Measurements from ENCODE around the gene SPON2. TPM values are rescaled to one million over a fixed set of nuclear protein-coding genes. Genes with fewer than 3 reads are reported as not detected.

Gene SPON2
- total RNA-seq, 3 donors from 2014 or later: 19.6 to 42.1 (median 41.4) TPM

DNA sequence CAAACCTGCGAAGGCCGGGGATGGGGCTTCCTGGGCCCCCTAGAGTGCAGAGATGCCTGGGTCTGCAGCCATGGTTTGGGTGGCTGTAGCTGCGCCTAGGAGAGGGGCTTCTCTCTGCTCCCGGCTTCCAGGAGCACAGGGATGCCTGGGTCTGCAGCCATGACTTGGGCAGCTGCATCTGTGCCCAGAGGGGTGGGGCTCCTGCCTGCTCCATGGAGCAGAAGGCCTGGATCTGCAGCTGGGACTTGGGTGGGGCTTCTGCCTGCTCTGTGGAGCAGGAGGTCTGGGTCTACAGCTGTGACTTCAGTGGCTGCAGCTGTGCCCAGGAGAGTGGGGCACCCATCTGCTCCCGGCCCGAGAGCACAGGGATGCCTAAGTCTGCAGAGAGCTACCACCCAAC lies 20.8 kb downstream of the SPON2 start:
- H3K36me3 ChIP-seq (ENCODE audit: low read depth): no peaks in the 10 kb centered on the region
- intact Hi-C loops (cut with DNase I, micrococcal nuclease): no loop called here
- H3K9me3 ChIP-seq: no peaks in the 10 kb centered on the region
- DNase-seq (no peak), ATAC-seq (peak; percentile 9)
- H3K4me3 ChIP-seq: no peak overlapping the region
- no peak for TF ChIP-seq CTCF (IDR thresholded peaks at IDR 0.05)
- no peaks in the 10 kb centered on the region for H3K4me1 ChIP-seq (ENCODE audit: low read depth)

DNA sequence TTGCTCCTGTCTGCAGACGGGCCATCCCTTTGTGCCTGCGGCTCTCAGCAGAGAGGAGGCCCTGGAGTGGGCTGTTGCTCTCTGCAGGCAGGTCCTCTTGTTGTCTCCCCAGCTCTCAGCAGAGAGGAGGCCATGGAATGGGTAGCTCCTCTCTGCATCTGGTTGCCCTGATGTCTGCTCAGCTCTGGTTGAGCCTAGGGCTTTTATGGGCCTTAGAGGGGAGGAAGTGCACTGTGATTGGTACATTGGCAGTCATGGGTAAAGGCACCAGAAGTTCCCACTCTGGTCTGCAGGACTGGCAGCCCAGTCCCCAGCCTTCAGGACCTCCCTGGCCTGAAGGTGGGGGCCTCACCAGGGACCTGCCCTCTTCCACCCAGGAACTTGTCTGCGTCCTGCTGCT lies 21.5 kb downstream of the SPON2 start:
- TF ChIP-seq CTCF (IDR thresholded peaks at IDR 0.05): no peak
- DNase-seq: no peak
- intact Hi-C loops (cut with DNase I, micrococcal nuclease): no loop called here
- no peaks in the 10 kb centered on the region for H3K36me3 ChIP-seq (ENCODE audit: low read depth)
- H3K4me3 ChIP-seq: no peak overlapping the region
- ATAC-seq: no peak
- no peaks in the 10 kb centered on the region for H3K4me1 ChIP-seq (ENCODE audit: low read depth)
- no peaks in the 10 kb centered on the region for H3K9me3 ChIP-seq

DNA sequence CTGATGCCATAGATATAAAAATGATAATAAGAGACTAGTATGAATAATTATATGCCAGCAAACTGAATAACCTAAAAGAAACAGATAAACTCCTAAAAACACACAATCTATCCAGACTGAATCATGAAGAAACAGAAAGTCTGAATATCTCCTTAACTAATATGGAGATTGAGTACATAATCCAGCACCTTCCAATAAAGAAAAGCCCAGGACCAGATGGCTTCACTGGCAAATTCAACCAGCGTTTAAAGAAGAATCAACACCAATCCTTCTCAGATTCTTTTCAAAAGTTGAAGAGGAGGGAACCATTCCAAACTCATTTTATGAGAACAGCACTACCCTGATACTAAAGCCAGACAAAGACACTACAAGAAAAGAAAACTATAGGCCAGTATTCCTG lies 32.5 kb downstream of the SPON2 start:
- ATAC-seq (no peak), DNase-seq (no peak)
- Histone ChIP-seq H3K4me1 (ENCODE audit: low read depth) (no peaks in the 10 kb centered on the region), H3K36me3 (ENCODE audit: low read depth) (no peaks in the 10 kb centered on the region), H3K9me3 (no peaks in the 10 kb centered on the region), H3K4me3 (no peak overlapping the region)
- no peak for TF ChIP-seq CTCF (IDR thresholded peaks at IDR 0.05)
- intact Hi-C loops (cut with DNase I, micrococcal nuclease): loop anchor here (10.0 kb wide), 2 partner anchors 125 to 215 kb away; no protein-coding TSS in a partner anchor

DNA sequence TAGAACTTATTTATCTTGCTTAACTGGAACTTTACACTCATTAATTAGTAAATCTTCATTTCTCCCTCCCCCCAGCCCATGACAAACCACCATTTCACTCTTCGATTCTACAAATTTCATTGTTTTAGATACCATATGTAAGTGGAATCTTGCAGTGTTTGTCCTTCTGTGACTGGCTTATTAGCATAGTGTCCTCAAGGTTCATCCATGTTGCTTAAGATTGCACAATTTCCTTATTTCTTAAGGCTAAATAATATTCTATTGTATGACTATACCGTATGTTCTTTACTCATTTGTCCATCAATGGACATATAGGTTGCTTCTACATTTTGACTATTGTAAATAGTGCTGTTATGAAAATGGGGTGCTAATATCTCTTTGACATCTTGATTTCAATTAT lies 34.5 kb downstream of the SPON2 start:
- Histone ChIP-seq H3K4me1 (ENCODE audit: low read depth) (no peaks in the 10 kb centered on the region), H3K9me3 (no peaks in the 10 kb centered on the region), H3K36me3 (ENCODE audit: low read depth) (no peaks in the 10 kb centered on the region), H3K4me3 (no peak overlapping the region)
- no peak for ATAC-seq
- TF ChIP-seq CTCF (IDR thresholded peaks at IDR 0.05): no peak
- no peak for DNase-seq
- intact Hi-C loops (cut with DNase I, micrococcal nuclease): loop anchor here (10.0 kb wide), 2 partner anchors 127 to 217 kb away; no protein-coding TSS in a partner anchor

GRCh38 chr4:1137063-1137776 lies 35.2 kb downstream of the SPON2 start:
- ATAC-seq (peak; percentile 68), DNase-seq (no peak)
- no peaks in the 10 kb centered on the region for H3K4me1 ChIP-seq (ENCODE audit: low read depth)
- intact Hi-C loops (cut with DNase I, micrococcal nuclease): loop anchor here (10.0 kb wide), 2 partner anchors 128 to 218 kb away; no protein-coding TSS in a partner anchor
- no peak for TF ChIP-seq CTCF (IDR thresholded peaks at IDR 0.05)
- H3K4me3 ChIP-seq: no peak overlapping the region
- no peaks in the 10 kb centered on the region for H3K9me3 ChIP-seq
- no peaks in the 10 kb centered on the region for H3K36me3 ChIP-seq (ENCODE audit: low read depth)
